ENCODE results near the gene BCKDHB.

- TF ChIP-seq POLR2A (IDR thresholded peaks at IDR 0.05), result no peak
- TF ChIP-seq, protein P1, sequence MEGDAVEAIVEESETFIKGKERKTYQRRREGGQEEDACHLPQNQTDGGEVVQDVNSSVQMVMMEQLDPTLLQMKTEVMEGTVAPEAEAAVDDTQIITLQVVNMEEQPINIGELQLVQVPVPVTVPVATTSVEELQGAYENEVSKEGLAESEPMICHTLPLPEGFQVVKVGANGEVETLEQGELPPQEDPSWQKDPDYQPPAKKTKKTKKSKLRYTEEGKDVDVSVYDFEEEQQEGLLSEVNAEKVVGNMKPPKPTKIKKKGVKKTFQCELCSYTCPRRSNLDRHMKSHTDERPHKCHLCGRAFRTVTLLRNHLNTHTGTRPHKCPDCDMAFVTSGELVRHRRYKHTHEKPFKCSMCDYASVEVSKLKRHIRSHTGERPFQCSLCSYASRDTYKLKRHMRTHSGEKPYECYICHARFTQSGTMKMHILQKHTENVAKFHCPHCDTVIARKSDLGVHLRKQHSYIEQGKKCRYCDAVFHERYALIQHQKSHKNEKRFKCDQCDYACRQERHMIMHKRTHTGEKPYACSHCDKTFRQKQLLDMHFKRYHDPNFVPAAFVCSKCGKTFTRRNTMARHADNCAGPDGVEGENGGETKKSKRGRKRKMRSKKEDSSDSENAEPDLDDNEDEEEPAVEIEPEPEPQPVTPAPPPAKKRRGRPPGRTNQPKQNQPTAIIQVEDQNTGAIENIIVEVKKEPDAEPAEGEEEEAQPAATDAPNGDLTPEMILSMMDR (IDR thresholded peaks at IDR 0.05), result no peak
- TF ChIP-seq EP300 (IDR thresholded peaks at IDR 0.05; ENCODE audit: low read depth), result no peak
Measured at GRCh38 chr6:80256691-80257090, 150.2 kb downstream of the BCKDHB start.
